Liver (tissue), 9 donors: ENCODE measurements around the gene CAMSAP3. TPM values are rescaled to one million over a fixed set of nuclear protein-coding genes. Genes with fewer than 3 reads are reported as not detected.

Experiments used
- DNase-seq: peaks from one replicate; pipeline ENCODE4 v3.0.0-alpha.2; 2017; ENCODE audit warnings: low spot score
- H3K27ac ChIP-seq, 2 donors: one replicate each; pipeline ENCODE4 v1.7.0; 2013; ENCODE audit warnings: inconsistent platforms in 2 of 2, low read length in 2 of 2, control low read depth in 1 of 2, low read depth in 1 of 2, mild to moderate bottlenecking in 1 of 2
- H3K27me3 ChIP-seq, 4 donors: one replicate each; pipeline versions ENCODE4 v1.6.1 to v1.7.0; 2013; ENCODE audit warnings: low read length in 3 of 4, inconsistent platforms in 1 of 4, mild to moderate bottlenecking in 1 of 4, moderate library complexity in 1 of 4; ENCODE audit not compliant: control insufficient read depth in 4 of 4, insufficient read depth in 4 of 4
- H3K36me3 ChIP-seq, 4 donors: one replicate each; pipeline versions ENCODE4 v1.6.1 to v1.7.0; 2013; ENCODE audit warnings: low read length in 3 of 4, mild to moderate bottlenecking in 3 of 4, low read depth in 1 of 4, moderate library complexity in 1 of 4; ENCODE audit not compliant: control insufficient read depth in 4 of 4, insufficient read depth in 3 of 4
- H3K4me1 ChIP-seq, 4 donors: one replicate each; pipeline versions ENCODE4 v1.6.1 to v1.7.0; 2013; ENCODE audit warnings: low read length in 3 of 4, mild to moderate bottlenecking in 3 of 4, moderate library complexity in 1 of 4; ENCODE audit not compliant: control insufficient read depth in 4 of 4, insufficient read depth in 4 of 4
- H3K4me3 ChIP-seq, 3 donors: one replicate each; pipeline versions ENCODE4 v1.6.1 to v1.7.0; 2013; ENCODE audit warnings: low read length in 3 of 3, control low read depth in 1 of 3, low read depth in 1 of 3, mild to moderate bottlenecking in 1 of 3
- H3K9ac ChIP-seq, 2 donors: one replicate each; pipeline ENCODE4 v1.7.0; 2013; ENCODE audit warnings: low read length in 2 of 2, mild to moderate bottlenecking in 2 of 2, moderate library complexity in 2 of 2, control low read depth in 1 of 2, low read depth in 1 of 2
- H3K9me3 ChIP-seq, 4 donors: one replicate each; pipeline versions ENCODE4 v1.6.1 to v1.7.0; 2013; ENCODE audit warnings: low read length in 3 of 4; ENCODE audit not compliant: control insufficient read depth in 4 of 4
- ATF3 ChIP-seq: IDR thresholded peaks from 2 replicates; pipeline ENCODE4 v1.6.1; 2016; ENCODE audit warnings: antibody characterized with exemption
- CTCF ChIP-seq: fragments of 150-350 bp; IDR thresholded peaks from 2 replicates; pipeline ENCODE4 v1.5.1; 2017; ENCODE audit warnings: improper control_type of control experiment, low read depth, low read length; ENCODE audit not compliant: missing input control
- EGR1 ChIP-seq, 2 donors: IDR thresholded peaks; 2 replicates each; pipeline ENCODE4 v1.6.1; 2016 to 2018; ENCODE audit warnings: antibody characterized with exemption in 2 of 2, low read depth in 2 of 2
- FOXA1 ChIP-seq: IDR thresholded peaks from 2 replicates; pipeline ENCODE4 v1.6.1; 2016; ENCODE audit warnings: antibody characterized with exemption
- FOXA2 ChIP-seq: IDR thresholded peaks from 2 replicates; pipeline ENCODE4 v1.6.1; 2016; ENCODE audit warnings: antibody characterized with exemption
- GABPA ChIP-seq, 2 donors: IDR thresholded peaks in 1 of 2; conservative IDR thresholded peaks in 1 of 2; 2 replicates each; pipeline ENCODE4 v1.6.1; 2016; ENCODE audit warnings: antibody characterized with exemption in 2 of 2, mild to moderate bottlenecking in 1 of 2, moderate library complexity in 1 of 2
- HNF4A ChIP-seq, 2 donors: conservative IDR thresholded peaks; 2 replicates each; pipeline ENCODE4 v1.6.1; 2016; ENCODE audit warnings: antibody characterized with exemption in 2 of 2, mild to moderate bottlenecking in 2 of 2
- HNF4G ChIP-seq: IDR thresholded peaks from 2 replicates; pipeline ENCODE4 v1.6.1; 2016; ENCODE audit warnings: antibody characterized with exemption
- JUND ChIP-seq, 2 donors: IDR thresholded peaks; 2 replicates each; pipeline ENCODE4 v1.6.1; 2016; ENCODE audit warnings: antibody characterized with exemption in 2 of 2
- MAX ChIP-seq: IDR thresholded peaks from 2 replicates; pipeline ENCODE4 v1.6.1; 2016; ENCODE audit warnings: antibody characterized with exemption
- NR2F2 ChIP-seq: IDR thresholded peaks from 2 replicates; pipeline ENCODE4 v1.6.1; 2016; ENCODE audit warnings: antibody characterized with exemption
- RAD21 ChIP-seq, 2 donors: IDR thresholded peaks; 2 replicates each; pipeline ENCODE4 v1.6.1; 2016; ENCODE audit warnings: antibody characterized with exemption in 2 of 2, mild to moderate bottlenecking in 2 of 2
- REST ChIP-seq: IDR thresholded peaks from 2 replicates; pipeline ENCODE4 v1.6.1; 2016; ENCODE audit warnings: antibody characterized with exemption, mild to moderate bottlenecking
- RXRA ChIP-seq, 2 donors: IDR thresholded peaks; 2 replicates each; pipeline ENCODE4 v1.6.1; 2017 to 2018; ENCODE audit warnings: antibody characterized with exemption in 2 of 2, mild to moderate bottlenecking in 1 of 2
- SP1 ChIP-seq: IDR thresholded peaks from 2 replicates; pipeline ENCODE4 v1.6.1; 2018; ENCODE audit warnings: antibody characterized with exemption, mild to moderate bottlenecking
- TAF1 ChIP-seq: conservative IDR thresholded peaks from 2 replicates; pipeline ENCODE4 v1.6.1; 2016; ENCODE audit warnings: antibody characterized with exemption, mild to moderate bottlenecking
- YY1 ChIP-seq: IDR thresholded peaks from 2 replicates; pipeline ENCODE4 v1.6.1; 2016; ENCODE audit warnings: antibody characterized with exemption, mild to moderate bottlenecking
- ZBTB33 ChIP-seq: IDR thresholded peaks from 2 replicates; pipeline ENCODE4 v1.6.1; 2016; ENCODE audit warnings: antibody characterized with exemption
- WGBS: extraction: QIAGEN DNeasy Blood & Tissue Kit; methylation state at CpG from one replicate; pipeline ENCODE4 v1.1.7; 2013; 5-methylcytosine and 5-hydroxymethylcytosine counted together
- polyA plus RNA-seq, 2 donors: library from polyadenylated mRNA; stranded (reverse) in 1 of 2; unstranded in 1 of 2; fragments of 200-250 nt in 1 of 2; fragments of >200 nt in 1 of 2; fragmentation: Nextera tagmentation in 1 of 2; extraction: Ambion mirVana in 1 of 2; gene quantifications; one replicate each; pipeline versions ENCODE4 v1.2.1 to v1.2.3, GENCODE V29; 2013 to 2015
- total RNA-seq, 2 donors: library from RNA; depleted of rRNA; stranded (reverse); fragments of >200 nt; gene quantifications; one replicate each; pipeline ENCODE4 v1.2.3, GENCODE V29; 2014
- donor health status: healthy.
- donor health status: healthy.
- donor health status: healthy.
- donor health status: healthy.
- donor health status: healthy.

The CAMSAP3 gene
- total and polyA plus RNA-seq, 4 donors, result 4.4 to 19.1 (median 9.8) TPM

GRCh38 chr19:7598180-7598579 lies 2.5 kb downstream of the CAMSAP3 start:
- TF ChIP-seq GABPA (IDR thresholded peaks at IDR 0.05 in 1 of 2, conservative IDR thresholded peaks at IDR 0.05 in 1 of 2) (no peak), SP1 (no peak), RXRA (IDR thresholded peaks at IDR 0.05) (no peak), FOXA1 (no peak), NR2F2 (no peak), TAF1 (no peak), HNF4G (no peak), JUND (IDR thresholded peaks at IDR 0.05) (no peak), ATF3 (no peak), RAD21 (IDR thresholded peaks at IDR 0.05) (no peak), FOXA2 (no peak), MAX (no peak), REST (no peak), YY1 (no peak), HNF4A (conservative IDR thresholded peaks at IDR 0.05) (no peak), EGR1 (IDR thresholded peaks at IDR 0.05; ENCODE audit: low read depth in 2 of 2) (no peak), ZBTB33 (no peak), CTCF (no peak)
- WGBS, result 87% methylated on average over 6 of the region's 6 CpGs

More at GRCh38 chr19:7598180-7598579, 2.5 kb downstream of the CAMSAP3 start:
- DNase-seq, result no peak
- no peak overlapping the region for H3K27ac ChIP-seq
- H3K9me3 ChIP-seq, result no peaks in the 10 kb centered on the region
- no peaks in the 10 kb centered on the region for H3K27me3 ChIP-seq
- peaks cover 4 to 21% (median 8%) of the 10 kb centered on the region in 4 donors for H3K4me1 ChIP-seq
- H3K4me3 ChIP-seq, result no peak overlapping the region
- peaks cover 0 to 2% (median 0%) of the 10 kb centered on the region in 4 donors for H3K36me3 ChIP-seq
- no peak overlapping the region for H3K9ac ChIP-seq
